ENCODE data around the gene ADCK2.
"Not testable (repeated sequence)": the region's sequence is repeated elsewhere in the genome, so short reads cannot be mapped to it uniquely, and the experiment has no call there.

Gene ADCK2

GRCh38 chr7:140695381-140695780 is 22.6 kb downstream of the ADCK2 start:
- DNase-seq: no peak

GRCh38 chr7:140696024-140696679 is 23.4 kb downstream of the ADCK2 start:
- DNase-seq: peak; percentile 94

- DNase-seq: peak; percentile 58 to 74
These were observed 24.1 kb downstream of the ADCK2 start, which contains the start of gene NDUFB2 for GRCh38 chr7:140696680-140697446. NDUFB2 (plus strand) TSS chr7:140696708; CDS start chr7:140696745, 37 bp downstream.

- no peak for DNase-seq
These were observed 24.9 kb downstream of the ADCK2 start for GRCh38 chr7:140697447-140698143.

- DNase-seq: no peak
These were observed 25.7 kb downstream of the ADCK2 start for GRCh38 chr7:140698477-140698876.

GRCh38 chr7:140702774-140703173 is 30.0 kb downstream of the ADCK2 start:
- no peak for DNase-seq

- DNase-seq: no peak
These were observed 31.5 kb downstream of the ADCK2 start for GRCh38 chr7:140704205-140704604.

GRCh38 chr7:140707132-140707531 is 34.4 kb downstream of the ADCK2 start:
- no peak for DNase-seq

GRCh38 chr7:140708764-140709163 is 36.0 kb downstream of the ADCK2 start:
- DNase-seq: not testable (repeated sequence)

GRCh38 chr7:140712392-140712791 is 39.6 kb downstream of the ADCK2 start:
- DNase-seq: not testable (repeated sequence)

GRCh38 chr7:140714331-140715040 is 41.7 kb downstream of the ADCK2 start:
- no peak for DNase-seq

- peak; percentile 42 to 45 for DNase-seq
These were observed 47.0 kb downstream of the ADCK2 start for GRCh38 chr7:140719721-140720120.

GRCh38 chr7:140722254-140722653 is 49.5 kb downstream of the ADCK2 start:
- DNase-seq: no peak

GRCh38 chr7:140723006-140723405 is 50.3 kb downstream of the ADCK2 start:
- DNase-seq: no peak

- DNase-seq: no peak
These were observed 50.8 kb downstream of the ADCK2 start for GRCh38 chr7:140723574-140723973.

- DNase-seq: no peak
These were observed 52.0 kb downstream of the ADCK2 start for GRCh38 chr7:140724706-140725105.

GRCh38 chr7:140726281-140726680 is 53.5 kb downstream of the ADCK2 start:
- peak; percentile 4 to 11 for DNase-seq

GRCh38 chr7:140732416-140732815 is 59.7 kb downstream of the ADCK2 start:
- DNase-seq: no peak

- DNase-seq: no peak
These were observed 61.4 kb downstream of the ADCK2 start for GRCh38 chr7:140734096-140734495.

- no peak for DNase-seq
These were observed 62.0 kb downstream of the ADCK2 start for GRCh38 chr7:140734729-140735128.

GRCh38 chr7:140738280-140738679 is 65.5 kb downstream of the ADCK2 start:
- DNase-seq: no peak

- DNase-seq: not testable (repeated sequence)
These were observed 70.5 kb downstream of the ADCK2 start for GRCh38 chr7:140743255-140743654.

- no peak for DNase-seq
These were observed 71.3 kb downstream of the ADCK2 start for GRCh38 chr7:140744005-140744404.

Measured in inflammatory macrophage (primary cell).